WTC11 (cell line): ENCODE data around the gene CFAP68.

Source experiments
- CBFB ChIP-seq: sonication (generic); formaldehyde crosslinking; IDR thresholded peaks from 2 replicates; pipeline ENCODE4 v1.8.1; 2022; ENCODE audit warnings: mild to moderate bottlenecking, low read depth, missing genetic modification reagents
- CTCF ChIP-seq: fragments of 200-600 bp; IDR thresholded peaks from 2 replicates; pipeline ENCODE4 v1.8.0; 2022; ENCODE audit warnings: antibody characterized with exemption
- ESRRA ChIP-seq: sonication (generic); formaldehyde crosslinking; IDR thresholded peaks from 2 replicates; pipeline ENCODE4 v1.8.1; 2022; ENCODE audit warnings: mild to moderate bottlenecking, missing genetic modification reagents, borderline replicate concordance
- IRF1 ChIP-seq: sonication (generic); formaldehyde crosslinking; IDR thresholded peaks from 2 replicates; pipeline ENCODE4 v1.8.0; 2023; ENCODE audit warnings: missing genetic modification reagents
- SP1 ChIP-seq: sonication (generic); formaldehyde crosslinking; conservative IDR thresholded peaks from 2 replicates; pipeline ENCODE4 v1.8.1; 2022; ENCODE audit warnings: missing genetic modification reagents
- USF2 ChIP-seq: sonication (generic); formaldehyde crosslinking; IDR thresholded peaks from 2 replicates; pipeline ENCODE4 v1.8.1; 2023; ENCODE audit warnings: mild to moderate bottlenecking, missing genetic modification reagents, moderate library complexity

GRCh38 chr11:111855506-111855905, 23.8 kb upstream of the CFAP68 start:
- TF ChIP-seq CTCF (no peak), USF2 (CRISPR knock-in tag) (no peak), SP1 (no peak), CBFB (CRISPR knock-in tag) (no peak), ESRRA (CRISPR knock-in tag) (no peak), IRF1 (CRISPR knock-in tag) (no peak)
